GM12878 (cell line): ENCODE results near the gene MAGEB1. TPM values are rescaled to one million over a fixed set of nuclear protein-coding genes. Genes with fewer than 3 reads are reported as not detected.

Experiments
- ATAC-seq: fragments of 200-7000 bp; cut with Tn5 transposase; 3 replicates; pipeline ENCODE4 v1.9.1; 2020; ENCODE audit warnings: mild to moderate bottlenecking, moderate library complexity
- BruUV-seq: library from RNA; stranded (reverse); fragments of 400-500 nt; replicated peaks from 2 replicates; lab custom pipeline; 2021; lab: Mats Ljungman, UMichigan
- CTCF ChIA-PET: fragments of 300-600 bp; sonication (Branson Sonifier 250); formaldehyde crosslinking; extraction: SDS; loops from one replicate; lab custom pipeline; 2021; ENCODE audit warnings: inconsistent platforms; lab: Yijun Ruan, JAX
- POLR2A ChIA-PET: fragments of 350-600 bp; formaldehyde crosslinking; extraction: SDS; loops from one replicate; lab custom pipeline; 2021; ENCODE audit warnings: inconsistent platforms; lab: Charles Lee
- RAD21 ChIA-PET: fragments of 300-600 bp; sonication (Branson Sonifier 250); formaldehyde crosslinking; loops from one replicate; lab custom pipeline; 2023; ENCODE audit warnings: antibody characterized with exemption; ENCODE audit not compliant: unreplicated experiment; lab: Charles Lee
- SMC1A ChIA-PET: fragments of 300-600 bp; sonication (Branson Sonifier 250); formaldehyde crosslinking; loops from one replicate; lab custom pipeline; 2023; ENCODE audit not compliant: unreplicated experiment, uncharacterized antibody; lab: Charles Lee
- DNase-seq: peaks from one replicate; pipeline ENCODE4 v3.0.0-alpha.2; 2011; ENCODE audit warnings: low read depth, low spot score
- FAIRE-seq: peaks from 3 replicates; lab custom pipeline; 2011; peaks lifted over from hg19 to GRCh38; lab: Jason Lieb, UNC
- H2AFZ ChIP-seq: 2 replicates; pipeline ENCODE4 v1.6.0; 2011; ENCODE audit warnings: low read depth, low read length, control low read depth; ENCODE audit not compliant: control insufficient read depth
- H3K27ac ChIP-seq: 2 replicates; pipeline ENCODE4 v1.5.1; 2011; ENCODE audit warnings: control low read depth; ENCODE audit not compliant: control insufficient read depth, insufficient read depth
- H3K27me3 ChIP-seq, 2 experiments: replicated peaks in 1 of 2; 2 replicates each; pipeline versions ENCODE4 v1.6.0 to v1.6.1; 2011; ENCODE audit warnings: low read length in 1 of 2; ENCODE audit not compliant: control insufficient read depth in 2 of 2, insufficient read depth in 2 of 2
- H3K36me3 ChIP-seq, 2 experiments: 2 replicates each; pipeline ENCODE4 v1.5.1; 2011; ENCODE audit warnings: low read length in 1 of 2; ENCODE audit not compliant: control insufficient read depth in 2 of 2, insufficient read depth in 2 of 2
- H3K4me1 ChIP-seq: 2 replicates; pipeline ENCODE4 v1.6.1; 2011; ENCODE audit warnings: mild to moderate bottlenecking, low read length, moderate library complexity, mixed read lengths; ENCODE audit not compliant: control insufficient read depth, insufficient read depth
- H3K4me2 ChIP-seq: 2 replicates; pipeline ENCODE4 v1.6.0; 2011; ENCODE audit warnings: control low read depth; ENCODE audit not compliant: control insufficient read depth, insufficient read depth
- H3K4me3 ChIP-seq: fragments of 200-600 bp; sonication (generic); 2 replicates; pipeline ENCODE4 v1.5.1; 2016
- H3K79me2 ChIP-seq: 2 replicates; pipeline ENCODE4 v1.6.0; 2011; ENCODE audit warnings: low read length; ENCODE audit not compliant: control insufficient read depth, insufficient read depth
- H3K9ac ChIP-seq: 2 replicates; pipeline ENCODE4 v1.8.0; 2011; ENCODE audit warnings: low read length, control low read depth, mixed read lengths; ENCODE audit not compliant: control insufficient read depth, insufficient read depth
- H3K9me3 ChIP-seq: replicated peaks from 3 replicates; pipeline ENCODE4 v1.5.1; 2011; ENCODE audit warnings: mild to moderate bottlenecking, low read length; ENCODE audit not compliant: control insufficient read depth, insufficient read depth
- H4K20me1 ChIP-seq: 2 replicates; pipeline ENCODE4 v1.6.0; 2011; ENCODE audit not compliant: control insufficient read depth, insufficient read depth
- CBFB ChIP-seq: IDR thresholded peaks from 2 replicates; pipeline ENCODE4 v1.6.1; 2016; ENCODE audit warnings: antibody characterized with exemption, low read depth
- SREBF1 ChIP-seq: IDR thresholded peaks from 2 replicates; pipeline ENCODE4 v1.6.1; 2012; ENCODE audit warnings: mild to moderate bottlenecking, low read length
- TCF3 ChIP-seq: IDR thresholded peaks from 2 replicates; pipeline ENCODE4 v1.6.1; 2012; ENCODE audit warnings: low read depth, mild to moderate bottlenecking, low read length, borderline replicate concordance; ENCODE audit not compliant: insufficient read depth
- TCF7 ChIP-seq: IDR thresholded peaks from 2 replicates; pipeline ENCODE4 v1.6.1; 2014; ENCODE audit warnings: antibody characterized with exemption, borderline replicate concordance
- in situ Hi-C: fragments of 300-500 bp; cut with MboI; formaldehyde crosslinking; loops from 9 replicates; pipeline ENCODE4 v1.14.3; 2018; ENCODE audit warnings: mixed read lengths
- intact Hi-C: fragments of 100-400 bp; cut with micrococcal nuclease; formaldehyde crosslinking; loops from one replicate; pipeline ENCODE4 v1.14.2; 2022; ENCODE audit not compliant: unreplicated experiment
- polyA plus RNA-seq, 11 experiments: library from polyadenylated mRNA; depleted of rRNA in 4 of 11; unstranded in 6 of 11; stranded (reverse) in 5 of 11; fragments of >200 nt; fragmentation: Nextera tagmentation in 4 of 11; fragmentation: Illumina TruSeq in 1 of 11; extraction: Ambion mirVana in 4 of 11; extraction: Trizol in 1 of 11; gene quantifications; 1 replicate in 1 of 11; 2 replicates in 10 of 11; pipeline versions ENCODE4 v1.2.1 to v1.2.3, GENCODE V29; 2011 to 2016; ENCODE audit warnings: inconsistent platforms in 2 of 11, missing spikeins in 2 of 11, low read depth in 1 of 11
- total RNA-seq, 4 experiments: library from RNA; depleted of rRNA in 3 of 4; stranded (reverse); fragments of >200 nt in 3 of 4; fragmentation: Illumina TruSeq in 1 of 4; extraction: Trizol in 1 of 4; gene quantifications; 2 replicates each; pipeline versions ENCODE4 v1.2.1 to v1.2.3, GENCODE V29; 2013 to 2021
- TF ChIP-seq, protein P1 (sequence below): fragments of 450-650 bp; formaldehyde crosslinking; IDR thresholded peaks from 2 replicates; pipeline ENCODE4 v1.4.0; 2022; ENCODE audit warnings: mild to moderate bottlenecking, moderate library complexity
- TF ChIP-seq, protein P2 (sequence below): IDR thresholded peaks from 2 replicates; pipeline ENCODE4 v1.6.1; 2012; ENCODE audit warnings: mild to moderate bottlenecking, low read depth, low read length
- TF ChIP-seq, protein P3 (sequence below): IDR thresholded peaks from 2 replicates; pipeline ENCODE4 v1.6.1; 2012; ENCODE audit warnings: low read length, inconsistent platforms

MAGEB1 gene
- total and polyA plus RNA-seq, 10 of the 15 experiments (the other 5 are each of a cell fraction or from before 2014, with no cell fraction given), result 0.04 to 0.06 TPM; not detected in 8

DNA sequence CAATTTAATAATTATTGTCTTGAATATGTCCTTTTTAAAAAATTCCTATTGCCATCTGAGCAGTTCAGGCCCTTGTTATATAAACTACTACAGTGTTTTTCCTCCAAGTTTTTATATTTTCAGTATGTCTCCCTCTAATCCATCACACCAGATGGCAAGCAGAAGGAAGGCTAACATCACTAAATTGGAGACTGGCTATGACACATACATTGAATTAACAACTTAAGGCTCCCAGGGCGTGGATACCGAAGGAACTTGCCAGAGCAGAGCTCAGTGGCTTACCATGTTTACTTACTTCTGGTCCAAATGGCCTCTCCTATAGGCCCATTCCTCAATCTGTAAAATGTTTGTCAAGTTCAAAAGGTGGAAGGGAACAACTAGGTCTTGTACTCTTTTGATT, 13.0 kb downstream of the MAGEB1 start (continued):
- TF ChIP-seq, protein P1, sequence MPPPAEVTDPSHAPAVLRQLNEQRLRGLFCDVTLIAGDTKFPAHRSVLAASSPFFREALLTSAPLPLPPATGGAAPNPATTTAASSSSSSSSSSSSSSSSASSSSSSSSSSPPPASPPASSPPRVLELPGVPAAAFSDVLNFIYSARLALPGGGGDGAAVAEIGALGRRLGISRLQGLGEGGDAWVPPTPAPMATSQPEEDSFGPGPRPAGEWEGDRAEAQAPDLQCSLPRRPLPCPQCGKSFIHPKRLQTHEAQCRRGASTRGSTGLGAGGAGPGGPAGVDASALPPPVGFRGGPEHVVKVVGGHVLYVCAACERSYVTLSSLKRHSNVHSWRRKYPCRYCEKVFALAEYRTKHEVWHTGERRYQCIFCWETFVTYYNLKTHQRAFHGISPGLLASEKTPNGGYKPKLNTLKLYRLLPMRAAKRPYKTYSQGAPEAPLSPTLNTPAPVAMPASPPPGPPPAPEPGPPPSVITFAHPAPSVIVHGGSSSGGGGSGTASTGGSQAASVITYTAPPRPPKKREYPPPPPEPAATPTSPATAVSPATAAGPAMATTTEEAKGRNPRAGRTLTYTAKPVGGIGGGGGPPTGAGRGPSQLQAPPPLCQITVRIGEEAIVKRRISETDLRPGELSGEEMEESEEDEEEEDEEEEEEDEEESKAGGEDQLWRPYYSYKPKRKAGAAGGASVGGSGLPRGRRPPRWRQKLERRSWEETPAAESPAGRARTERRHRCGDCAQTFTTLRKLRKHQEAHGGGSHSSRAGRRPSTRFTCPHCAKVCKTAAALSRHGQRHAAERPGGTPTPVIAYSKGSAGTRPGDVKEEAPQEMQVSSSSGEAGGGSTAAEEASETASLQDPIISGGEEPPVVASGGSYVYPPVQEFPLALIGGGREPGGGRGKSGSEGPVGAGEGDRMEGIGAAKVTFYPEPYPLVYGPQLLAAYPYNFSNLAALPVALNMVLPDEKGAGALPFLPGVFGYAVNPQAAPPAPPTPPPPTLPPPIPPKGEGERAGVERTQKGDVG (CRISPR knock-in tag), result no peak
- no peak for TF ChIP-seq SREBF1
- TF ChIP-seq, protein P2, sequence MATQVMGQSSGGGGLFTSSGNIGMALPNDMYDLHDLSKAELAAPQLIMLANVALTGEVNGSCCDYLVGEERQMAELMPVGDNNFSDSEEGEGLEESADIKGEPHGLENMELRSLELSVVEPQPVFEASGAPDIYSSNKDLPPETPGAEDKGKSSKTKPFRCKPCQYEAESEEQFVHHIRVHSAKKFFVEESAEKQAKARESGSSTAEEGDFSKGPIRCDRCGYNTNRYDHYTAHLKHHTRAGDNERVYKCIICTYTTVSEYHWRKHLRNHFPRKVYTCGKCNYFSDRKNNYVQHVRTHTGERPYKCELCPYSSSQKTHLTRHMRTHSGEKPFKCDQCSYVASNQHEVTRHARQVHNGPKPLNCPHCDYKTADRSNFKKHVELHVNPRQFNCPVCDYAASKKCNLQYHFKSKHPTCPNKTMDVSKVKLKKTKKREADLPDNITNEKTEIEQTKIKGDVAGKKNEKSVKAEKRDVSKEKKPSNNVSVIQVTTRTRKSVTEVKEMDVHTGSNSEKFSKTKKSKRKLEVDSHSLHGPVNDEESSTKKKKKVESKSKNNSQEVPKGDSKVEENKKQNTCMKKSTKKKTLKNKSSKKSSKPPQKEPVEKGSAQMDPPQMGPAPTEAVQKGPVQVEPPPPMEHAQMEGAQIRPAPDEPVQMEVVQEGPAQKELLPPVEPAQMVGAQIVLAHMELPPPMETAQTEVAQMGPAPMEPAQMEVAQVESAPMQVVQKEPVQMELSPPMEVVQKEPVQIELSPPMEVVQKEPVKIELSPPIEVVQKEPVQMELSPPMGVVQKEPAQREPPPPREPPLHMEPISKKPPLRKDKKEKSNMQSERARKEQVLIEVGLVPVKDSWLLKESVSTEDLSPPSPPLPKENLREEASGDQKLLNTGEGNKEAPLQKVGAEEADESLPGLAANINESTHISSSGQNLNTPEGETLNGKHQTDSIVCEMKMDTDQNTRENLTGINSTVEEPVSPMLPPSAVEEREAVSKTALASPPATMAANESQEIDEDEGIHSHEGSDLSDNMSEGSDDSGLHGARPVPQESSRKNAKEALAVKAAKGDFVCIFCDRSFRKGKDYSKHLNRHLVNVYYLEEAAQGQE, result no peak

DNA sequence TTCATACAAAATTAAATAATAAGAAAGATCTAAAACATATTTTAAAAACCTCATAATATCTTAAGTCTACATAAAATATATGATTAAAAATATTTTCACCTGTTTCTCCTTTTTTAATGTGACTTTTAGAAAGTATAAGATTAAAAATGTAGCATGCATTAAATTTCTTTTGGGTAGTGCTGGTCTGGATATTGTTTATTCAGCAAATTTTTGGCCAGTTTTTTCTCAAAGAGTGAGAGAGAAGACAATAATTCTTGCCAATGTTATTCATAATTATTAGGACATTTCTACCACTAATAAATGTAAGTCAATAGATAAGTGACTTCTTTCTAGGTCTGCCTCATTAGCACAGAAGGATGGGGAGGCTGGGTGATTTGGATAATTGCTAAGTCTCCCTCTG, 14.1 kb downstream of the MAGEB1 start:
- in situ Hi-C loops, result no loop called here
- RAD21 ChIA-PET, result no interaction called here
- Histone ChIP-seq H3K27ac (no peak overlapping the region), H3K79me2 (no peaks in the 10 kb centered on the region), H3K4me2 (no peak overlapping the region), H3K9ac (no peak overlapping the region), H4K20me1 (no peaks in the 10 kb centered on the region)
- no peak for DNase-seq
- no peak for TF ChIP-seq TCF3
- no peak for TF ChIP-seq TCF7
- TF ChIP-seq CBFB, result no peak
- TF ChIP-seq, protein P3, sequence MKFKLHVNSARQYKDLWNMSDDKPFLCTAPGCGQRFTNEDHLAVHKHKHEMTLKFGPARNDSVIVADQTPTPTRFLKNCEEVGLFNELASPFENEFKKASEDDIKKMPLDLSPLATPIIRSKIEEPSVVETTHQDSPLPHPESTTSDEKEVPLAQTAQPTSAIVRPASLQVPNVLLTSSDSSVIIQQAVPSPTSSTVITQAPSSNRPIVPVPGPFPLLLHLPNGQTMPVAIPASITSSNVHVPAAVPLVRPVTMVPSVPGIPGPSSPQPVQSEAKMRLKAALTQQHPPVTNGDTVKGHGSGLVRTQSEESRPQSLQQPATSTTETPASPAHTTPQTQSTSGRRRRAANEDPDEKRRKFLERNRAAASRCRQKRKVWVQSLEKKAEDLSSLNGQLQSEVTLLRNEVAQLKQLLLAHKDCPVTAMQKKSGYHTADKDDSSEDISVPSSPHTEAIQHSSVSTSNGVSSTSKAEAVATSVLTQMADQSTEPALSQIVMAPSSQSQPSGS, result no peak
- TF ChIP-seq, all 136 proteins: peak for 0
- FAIRE-seq (no peak), ATAC-seq (no peak)
- intact Hi-C loops, result no loop called here
- H3K36me3 ChIP-seq, result no peaks in the 10 kb centered on the region
- POLR2A ChIA-PET, result no interaction called here
- H3K9me3 ChIP-seq, result no peaks in the 10 kb centered on the region; the same call in 2 of the 3 replicates
- H3K27me3 ChIP-seq, result no peaks in the 10 kb centered on the region
- no peak overlapping the region for H2AFZ ChIP-seq
- BruUV-seq, result no TSS peak
- SMC1A ChIA-PET, result no interaction called here
- H3K4me1 ChIP-seq, result no peaks in the 10 kb centered on the region
- no peak overlapping the region for H3K4me3 ChIP-seq
- CTCF ChIA-PET, result no interaction called here
